GM21723 (cell line): ENCODE measurements around the gene PRKCH.
A peak's percentile ranks its signal among the peaks of the same experiment; 100 is the strongest.

Experiments
- ATAC-seq: cut with Tn5 transposase; IDR thresholded peaks from one replicate; pipeline ENCODE4 v1.9.1; 2021; ENCODE audit warnings: mild to moderate bottlenecking, moderate library complexity; ENCODE audit not compliant: unreplicated experiment

The PRKCH gene

GRCh38 chr14:61561657-61562276 lies 240.4 kb downstream of the PRKCH start:
- no peak for ATAC-seq

GRCh38 chr14:61562321-61563161 lies 241.2 kb downstream of the PRKCH start:
- ATAC-seq = no peak

GRCh38 chr14:61563162-61563511 lies 241.8 kb downstream of the PRKCH start:
- ATAC-seq = no peak

GRCh38 chr14:61563880-61564617 lies 242.7 kb downstream of the PRKCH start:
- no peak for ATAC-seq

DNA sequence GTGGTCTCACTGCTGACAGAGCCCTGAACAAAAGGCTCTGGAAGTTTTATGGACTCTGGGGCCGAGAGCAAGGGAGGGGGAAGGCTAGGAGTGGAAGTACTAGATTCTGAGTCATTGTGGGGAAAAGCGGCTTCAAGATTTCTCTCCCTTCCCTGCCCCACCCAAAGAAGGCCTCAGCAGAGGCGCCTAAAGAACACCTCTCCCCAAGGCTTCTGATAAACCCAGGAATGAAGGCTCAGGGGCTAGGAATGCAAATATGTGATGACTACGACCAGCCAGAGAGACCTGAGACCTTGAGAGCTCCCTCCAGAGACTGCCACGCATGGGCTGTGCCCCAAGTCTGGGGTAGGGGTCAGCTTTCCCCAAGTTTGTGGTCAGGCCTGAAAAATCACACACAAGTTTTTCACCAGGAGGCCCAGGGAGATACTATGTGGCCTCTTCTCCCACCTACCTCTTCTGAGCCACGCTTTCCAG lies 243.3 kb downstream of the PRKCH start:
- no peak for ATAC-seq

DNA sequence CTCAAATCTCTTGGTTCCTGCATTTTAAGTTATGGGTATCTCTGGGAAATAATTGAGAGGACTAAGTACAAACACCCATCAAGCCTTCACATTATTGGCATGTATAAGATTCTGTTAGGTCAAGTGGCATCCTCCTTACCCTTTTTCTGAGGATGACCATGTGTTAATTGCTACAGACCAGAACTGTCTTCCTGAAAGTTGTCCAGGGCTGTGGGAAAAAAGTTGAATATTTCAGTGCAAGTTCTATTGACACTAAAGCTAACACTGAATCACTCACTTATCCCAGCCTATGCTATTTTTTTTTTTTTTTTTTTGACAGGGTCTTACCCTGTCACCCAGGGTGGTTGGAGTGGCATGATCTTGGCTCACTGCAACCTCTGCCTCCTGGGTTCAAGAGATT lies 243.8 kb downstream of the PRKCH start:
- no peak for ATAC-seq

DNA sequence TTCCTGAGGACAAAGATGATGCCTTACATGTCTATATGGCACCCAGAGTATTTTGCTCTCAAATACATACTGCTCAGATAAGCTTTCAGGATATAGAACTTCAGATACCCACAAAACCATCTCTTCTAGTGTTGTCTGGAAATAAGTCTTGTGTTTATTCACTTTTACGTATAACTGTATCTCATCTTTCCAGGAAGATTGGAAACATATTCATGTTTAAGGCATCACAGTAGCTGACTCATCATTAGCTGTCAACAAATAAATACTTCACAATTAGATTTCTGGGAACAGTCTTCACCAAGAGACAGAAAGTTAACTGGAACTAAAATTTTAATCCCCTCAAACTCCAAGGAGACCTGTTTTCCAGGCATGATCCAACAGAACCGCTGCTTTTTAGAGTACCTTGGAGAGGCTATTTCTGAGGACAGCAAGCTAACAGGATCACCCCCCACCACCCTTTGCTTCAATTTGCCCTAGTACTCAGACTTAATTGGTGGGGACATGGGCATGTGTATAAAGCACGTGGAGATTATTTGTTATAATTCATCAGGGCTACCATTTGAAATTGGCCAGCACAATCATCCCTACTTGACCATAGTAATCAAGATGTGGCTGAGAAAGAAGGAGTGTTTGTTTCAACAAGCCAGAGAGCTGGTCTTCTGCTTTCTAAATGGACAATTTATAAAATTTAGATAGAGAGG lies 244.6 kb downstream of the PRKCH start:
- ATAC-seq = no peak

DNA sequence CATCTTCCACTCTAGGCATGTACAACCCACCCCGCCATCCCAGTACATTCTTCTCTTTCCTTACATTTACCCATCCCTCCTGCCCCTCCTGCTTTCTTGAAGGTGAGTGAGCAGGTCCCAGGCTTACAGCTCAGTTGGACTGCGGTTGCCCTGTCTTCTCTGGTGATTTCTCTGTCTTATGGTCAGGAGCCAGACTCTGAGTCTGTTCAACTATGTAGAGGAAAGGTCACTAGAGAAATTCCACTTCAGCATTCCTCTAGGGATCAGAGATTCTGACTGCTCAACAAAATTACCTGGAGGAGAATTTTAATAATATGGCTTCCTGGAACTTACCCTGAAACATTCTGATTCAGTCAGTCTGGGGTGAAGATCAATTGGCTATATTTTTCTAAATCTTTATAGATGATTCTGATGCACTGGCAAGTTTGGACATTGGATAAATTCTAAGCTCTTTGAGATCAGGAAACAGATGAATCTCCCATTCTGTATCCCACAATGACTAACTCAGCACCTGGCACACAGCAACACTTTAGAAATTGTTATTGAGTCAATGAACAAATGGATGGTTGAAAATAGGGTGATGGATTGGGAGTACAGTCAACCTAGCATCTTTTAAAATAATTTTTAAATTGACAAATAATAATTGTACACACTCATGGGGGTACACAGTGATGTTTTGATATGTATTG lies 245.3 kb downstream of the PRKCH start:
- no peak for ATAC-seq

DNA sequence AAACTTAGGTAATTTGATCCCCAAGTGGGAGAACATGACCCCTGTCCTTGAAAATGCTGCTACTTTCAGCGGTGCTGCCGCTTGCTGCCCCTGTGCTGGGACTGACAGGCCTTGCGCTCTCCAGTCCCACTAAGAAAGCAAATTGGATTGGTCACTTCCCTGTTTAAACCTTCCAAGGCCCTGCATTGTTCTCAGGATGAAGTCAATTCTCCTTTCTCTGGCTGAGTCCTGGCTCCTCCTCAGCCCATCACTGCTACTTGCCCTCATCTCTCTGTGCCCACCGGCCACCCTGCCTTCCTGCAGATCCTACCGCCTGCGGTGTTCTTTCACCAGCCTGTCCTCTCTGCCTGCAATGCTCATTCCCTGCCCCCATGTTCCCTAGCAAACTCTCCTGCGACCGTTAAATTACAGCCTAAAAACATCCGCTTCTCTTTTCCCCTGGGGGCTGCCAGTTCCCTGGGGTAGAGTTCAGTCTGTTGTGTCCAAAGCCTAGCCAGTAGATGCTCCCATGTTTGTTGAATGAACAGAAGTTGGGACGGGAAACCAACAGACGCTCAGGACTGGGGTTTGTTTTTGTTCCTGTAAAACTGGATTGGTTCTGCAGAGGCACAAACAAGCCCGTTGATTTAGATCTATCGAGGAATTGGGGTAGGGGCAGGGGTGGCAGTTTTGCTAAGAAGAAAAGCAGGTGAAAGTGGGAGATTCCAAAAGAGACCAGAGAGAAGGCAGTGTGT lies 246.6 kb downstream of the PRKCH start:
- peak; percentile 15 for ATAC-seq

DNA sequence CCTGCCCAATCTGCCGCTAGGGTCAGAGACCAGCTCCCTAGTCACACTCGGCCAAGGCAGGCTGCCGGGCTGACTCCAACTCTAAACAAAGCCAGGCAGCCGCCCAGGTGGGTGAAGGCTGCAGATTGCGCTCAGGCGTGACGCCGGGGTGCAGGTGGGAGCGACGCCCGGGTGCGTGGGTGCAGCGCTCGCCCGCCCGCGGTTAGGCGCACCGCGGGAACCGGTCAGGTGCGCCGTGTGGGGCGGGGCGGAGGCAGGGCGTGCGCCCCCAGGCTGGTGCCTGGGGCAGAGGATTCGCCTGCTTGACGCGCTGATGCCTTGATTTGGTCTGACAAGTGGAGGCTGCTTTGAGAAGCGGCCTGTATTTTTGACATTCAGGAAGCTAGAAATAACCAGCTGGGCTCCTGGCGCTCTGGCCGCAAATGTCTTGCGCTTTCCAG lies 247.2 kb downstream of the PRKCH start:
- ATAC-seq = peak; percentile 88

DNA sequence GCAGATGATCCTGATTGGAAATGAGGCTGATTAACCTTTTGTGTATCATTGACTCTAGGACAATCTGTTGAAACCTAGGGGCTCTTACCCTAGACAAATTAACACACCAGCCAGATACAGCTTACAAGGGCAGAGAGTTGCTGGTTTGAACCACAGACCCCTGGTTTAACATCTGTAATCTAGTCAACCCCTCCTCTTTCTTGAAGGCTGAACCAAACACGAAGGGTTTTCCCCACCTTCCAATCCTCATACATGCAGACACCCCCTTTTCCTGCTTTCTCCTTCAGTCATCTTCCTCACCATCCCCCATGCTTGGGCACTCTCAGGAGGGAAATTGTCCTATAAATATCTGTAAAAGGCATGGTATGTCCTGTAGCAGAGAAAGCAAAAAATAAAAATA lies 247.9 kb downstream of the PRKCH start:
- ATAC-seq = no peak

DNA sequence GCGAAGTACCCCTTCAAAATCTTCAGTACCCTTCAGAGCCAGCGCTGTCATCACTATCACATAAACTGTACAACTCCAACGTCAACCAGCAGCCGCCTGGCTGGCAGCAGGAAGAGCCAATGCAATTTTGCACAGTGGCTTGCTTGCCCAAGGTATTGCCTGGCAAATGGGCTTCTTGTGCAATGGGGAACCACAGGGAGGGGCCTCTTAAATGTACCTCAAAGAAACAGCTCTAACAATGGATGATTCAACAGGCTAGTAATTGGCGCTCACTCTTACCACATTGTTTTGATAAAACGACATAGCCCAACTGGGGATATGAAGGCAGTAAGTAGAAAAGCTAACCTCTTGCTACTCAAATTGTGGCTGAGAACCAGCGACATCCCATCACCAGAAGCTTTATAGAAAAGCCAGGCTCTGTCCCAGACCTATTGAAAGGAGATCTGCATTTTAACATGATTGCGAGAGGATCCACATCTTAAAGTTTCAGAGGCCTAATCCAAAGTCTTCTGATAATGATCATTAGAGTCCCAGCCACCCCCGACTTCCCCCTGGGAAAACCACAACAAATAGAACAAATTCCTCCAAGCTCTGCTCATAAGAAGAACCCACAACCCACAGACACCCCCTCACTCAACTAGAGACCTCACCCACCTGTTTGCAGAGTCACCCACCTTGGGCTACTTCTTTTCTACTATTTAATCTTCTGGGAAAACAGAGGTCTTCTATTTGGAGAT lies 248.6 kb downstream of the PRKCH start:
- ATAC-seq = no peak

DNA sequence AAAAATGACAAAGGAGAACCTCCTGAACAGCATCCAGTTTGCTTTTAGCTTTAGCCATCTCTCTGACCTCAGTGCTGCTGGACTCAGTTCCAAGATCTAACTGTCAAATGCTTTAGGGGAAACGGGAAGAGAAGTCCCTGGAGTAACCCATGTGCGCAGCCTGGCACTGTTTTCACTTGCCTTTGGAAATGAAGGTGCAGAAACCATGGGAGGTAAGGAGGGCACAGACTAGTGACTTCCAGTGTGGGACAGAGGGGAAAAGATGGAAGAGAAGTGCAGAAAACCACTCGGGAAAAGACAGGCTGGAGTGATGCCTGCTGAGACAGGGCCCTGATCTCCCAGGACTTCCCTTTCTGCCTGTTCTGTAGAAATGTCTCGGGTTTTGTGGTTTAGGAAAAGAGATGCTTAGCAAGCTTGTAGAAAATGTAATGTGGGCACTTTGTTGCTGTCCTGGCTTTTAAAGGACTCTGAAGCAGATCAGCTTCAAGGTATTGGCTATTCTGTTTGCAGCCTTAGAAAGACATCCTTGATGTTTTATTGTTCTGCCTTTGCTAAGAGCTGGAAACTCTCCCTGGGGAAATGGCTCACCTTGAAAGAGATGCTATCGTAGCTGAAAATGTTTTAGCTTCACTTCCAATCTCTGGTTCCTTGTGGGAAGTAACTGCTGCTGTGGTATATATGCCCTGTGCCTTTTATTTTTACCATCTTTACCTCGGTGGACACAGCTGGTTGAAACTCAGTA lies 249.3 kb downstream of the PRKCH start:
- no peak for ATAC-seq

GRCh38 chr14:61571917-61572316 lies 250.5 kb downstream of the PRKCH start:
- no peak for ATAC-seq

DNA sequence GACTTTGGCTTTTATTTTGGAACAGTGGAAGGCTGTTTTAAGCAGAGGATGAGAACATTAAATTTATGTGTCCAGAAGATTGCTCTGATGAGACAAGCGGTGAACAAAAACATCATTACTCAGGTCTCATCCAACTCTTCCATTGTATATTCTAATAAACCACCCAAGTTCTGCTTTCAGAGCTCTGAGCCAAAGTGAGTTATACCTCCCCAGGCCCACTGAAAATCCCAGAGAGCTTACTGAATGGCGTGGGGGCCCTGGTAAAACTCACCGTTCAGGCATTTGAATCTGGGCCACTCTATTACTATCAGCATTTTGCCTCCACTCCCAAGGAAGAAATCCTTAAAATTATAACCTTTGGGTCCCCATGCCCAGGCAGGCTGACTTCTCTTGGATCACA lies 251.9 kb downstream of the PRKCH start:
- no peak for ATAC-seq

DNA sequence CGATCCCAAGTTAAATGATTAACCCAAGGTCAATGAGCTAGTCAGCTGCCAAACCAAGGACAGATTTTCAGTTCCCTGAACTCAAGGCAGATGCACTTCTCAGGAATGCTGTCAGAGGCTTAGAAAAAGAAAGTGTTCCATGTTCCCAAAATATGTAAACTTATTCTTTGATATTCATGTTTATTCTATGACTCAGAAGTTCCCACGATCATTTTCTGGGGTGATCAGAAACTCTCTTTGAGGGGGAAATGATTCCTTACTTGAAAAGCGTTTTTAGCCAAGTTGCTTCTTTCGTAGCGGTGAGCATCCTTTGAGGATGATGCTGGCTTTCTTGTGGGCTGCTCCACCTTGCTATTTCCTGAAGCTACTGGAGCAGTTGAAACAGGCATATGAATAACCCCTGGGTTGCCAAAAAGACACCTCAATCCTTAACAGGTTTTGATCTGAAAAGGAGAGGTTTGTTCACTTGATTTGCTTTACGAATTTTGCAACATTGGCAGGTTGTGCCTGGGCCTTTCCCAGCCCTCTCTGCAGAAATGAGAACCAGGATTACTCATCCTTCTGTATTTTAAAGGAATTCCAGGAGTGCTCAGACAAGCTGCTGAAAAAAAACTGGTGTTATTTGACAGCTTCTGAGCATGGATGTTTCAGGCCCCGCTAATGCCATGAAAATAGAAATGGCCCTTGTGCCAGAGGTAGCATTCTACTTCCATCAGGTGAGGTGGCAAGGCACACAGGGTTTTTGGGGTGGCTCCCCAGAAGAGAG lies 252.6 kb downstream of the PRKCH start:
- ATAC-seq = no peak

- no peak for ATAC-seq
Observed at GRCh38 chr14:61574514-61574807, 253.1 kb downstream of the PRKCH start.

DNA sequence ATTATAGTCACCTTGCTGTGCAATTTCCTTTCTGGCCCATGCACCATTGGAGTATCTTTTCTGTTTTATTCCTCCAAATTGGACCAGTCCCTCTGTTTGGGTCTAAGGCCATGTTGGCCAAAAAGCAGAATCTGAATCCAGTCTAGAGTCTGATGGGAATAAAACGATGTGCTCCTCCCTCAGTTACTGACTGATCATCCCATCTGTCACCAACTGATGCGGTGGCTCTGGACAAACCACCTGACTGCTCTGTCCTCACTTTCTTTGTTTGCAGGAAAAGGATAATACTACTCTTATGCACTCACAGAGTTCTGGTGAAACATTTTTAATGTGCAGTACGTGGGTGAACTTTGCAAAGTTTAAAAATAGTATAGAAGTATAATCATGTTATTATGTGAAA lies 253.7 kb downstream of the PRKCH start:
- no peak for ATAC-seq
